SU-DHL-6 (cell line): Measurements from ENCODE around the gene PDIA2.

Experiments
- H2AFZ ChIP-seq: fragments of 200-600 bp; sonication (generic); 2 replicates; pipeline ENCODE4 v1.6.1; 2014; ENCODE audit warnings: low read depth, mild to moderate bottlenecking, moderate library complexity, mixed read lengths, antibody characterized with exemption, low read length; ENCODE audit not compliant: severe bottlenecking
- H3F3A ChIP-seq: fragments of 200-600 bp; shearing (Covaris generic); 2 replicates; pipeline ENCODE4 v1.6.0; 2016; ENCODE audit warnings: antibody characterized with exemption, mild to moderate bottlenecking; ENCODE audit not compliant: insufficient read depth
- H3K27ac ChIP-seq: fragments of 200-600 bp; sonication (generic); 2 replicates; pipeline ENCODE4 v1.5.1; 2016; ENCODE audit warnings: low read depth, mild to moderate bottlenecking, low read length, moderate library complexity, mixed read lengths
- H3K27me3 ChIP-seq: fragments of 200-600 bp; sonication (generic), shearing (Covaris generic); 2 replicates; pipeline ENCODE4 v1.6.0; 2014; ENCODE audit warnings: mild to moderate bottlenecking, low read length
- H3K36me3 ChIP-seq: fragments of 200-600 bp; sonication (generic); 2 replicates; pipeline ENCODE4 v1.6.1; 2014; ENCODE audit warnings: mild to moderate bottlenecking, low read length, mixed read lengths
- H3K4me2 ChIP-seq: fragments of 300-600, 200-600 bp; shearing (Covaris generic), sonication (generic); 2 replicates; pipeline ENCODE4 v1.6.0; 2014; ENCODE audit warnings: low read length, low read depth, mild to moderate bottlenecking; ENCODE audit not compliant: poor library complexity, severe bottlenecking
- H3K4me3 ChIP-seq: fragments of 200-600 bp; sonication (generic); 2 replicates; pipeline ENCODE4 v1.5.1; 2014; ENCODE audit warnings: antibody characterized with exemption, low read length, mild to moderate bottlenecking, mixed read lengths; ENCODE audit not compliant: insufficient read depth, poor library complexity, severe bottlenecking
- H3K79me2 ChIP-seq: fragments of 200-600 bp; sonication (generic); 2 replicates; pipeline ENCODE4 v1.6.1; 2014; ENCODE audit warnings: mild to moderate bottlenecking, low read length, moderate library complexity; ENCODE audit not compliant: insufficient read depth
- H3K9ac ChIP-seq: fragments of 200-600 bp; sonication (generic); 2 replicates; pipeline ENCODE4 v1.7.0; 2014; ENCODE audit warnings: mild to moderate bottlenecking, low read length
- H3K9me2 ChIP-seq: fragments of 200-600 bp; sonication (generic); replicated peaks from 2 replicates; pipeline ENCODE4 v1.6.1; 2014; ENCODE audit warnings: low read length; ENCODE audit not compliant: insufficient read depth
- H3K9me3 ChIP-seq: fragments of 200-600 bp; sonication (generic); 2 replicates; pipeline ENCODE4 v1.6.1; 2014; ENCODE audit warnings: low read length, mixed read lengths; ENCODE audit not compliant: insufficient read depth
- H4K20me1 ChIP-seq: fragments of 200-600 bp; sonication (generic); 2 replicates; pipeline ENCODE4 v1.6.1; 2014; ENCODE audit warnings: low read depth, mild to moderate bottlenecking, antibody characterized with exemption, low read length, moderate library complexity, mixed read lengths
- EZH2phosphoT487 ChIP-seq: fragments of 200-600 bp; sonication (generic), shearing (Covaris generic); conservative IDR thresholded peaks from 2 replicates; pipeline ENCODE4 v1.6.1; 2018; ENCODE audit warnings: mild to moderate bottlenecking, antibody characterized with exemption, low read length, moderate library complexity, mixed read lengths
- TF ChIP-seq, protein P1 (sequence below): fragments of 200-600 bp; sonication (generic); IDR thresholded peaks from one replicate; pipeline ENCODE4 v1.5.1; 2017; ENCODE audit warnings: antibody characterized with exemption, mild to moderate bottlenecking, low read length, moderate library complexity; ENCODE audit not compliant: insufficient read depth, poor library complexity, severe bottlenecking

The PDIA2 gene

DNA sequence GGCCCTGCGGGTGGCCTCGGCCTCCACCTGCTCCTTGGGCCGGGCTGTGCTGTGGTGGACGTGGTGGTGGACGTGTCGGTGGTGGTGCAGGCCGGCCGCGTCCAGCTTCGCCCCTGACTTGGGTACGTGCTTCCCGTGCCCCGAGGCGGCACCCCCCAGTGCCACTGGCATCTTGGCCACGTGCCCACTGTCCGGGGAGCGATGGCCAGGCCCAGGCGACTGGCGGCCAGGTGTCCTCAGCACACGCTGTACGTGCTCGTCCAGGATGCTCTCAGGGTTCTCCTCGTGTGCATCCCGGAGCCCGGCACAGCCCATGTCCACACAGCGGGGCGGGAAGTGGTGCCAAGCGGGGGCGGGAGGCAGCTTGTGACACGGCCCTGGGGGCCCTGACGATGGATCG is 14.9 kb downstream of the PDIA2 start:
- Histone ChIP-seq H3F3A (no peaks in the 10 kb centered on the region), H3K4me3 (no peak overlapping the region), H3K27me3 (no peaks in the 10 kb centered on the region), H3K9ac (no peak overlapping the region), H3K9me3 (no peaks in the 10 kb centered on the region), H3K79me2 (no peaks in the 10 kb centered on the region), H3K27ac (no peak overlapping the region), H3K9me2 (no peaks in the 10 kb centered on the region), H3K4me2 (no peak overlapping the region), H2AFZ (no peak overlapping the region), H3K36me3 (no peaks in the 10 kb centered on the region), H4K20me1 (no peaks in the 10 kb centered on the region)
- TF ChIP-seq, protein P1, sequence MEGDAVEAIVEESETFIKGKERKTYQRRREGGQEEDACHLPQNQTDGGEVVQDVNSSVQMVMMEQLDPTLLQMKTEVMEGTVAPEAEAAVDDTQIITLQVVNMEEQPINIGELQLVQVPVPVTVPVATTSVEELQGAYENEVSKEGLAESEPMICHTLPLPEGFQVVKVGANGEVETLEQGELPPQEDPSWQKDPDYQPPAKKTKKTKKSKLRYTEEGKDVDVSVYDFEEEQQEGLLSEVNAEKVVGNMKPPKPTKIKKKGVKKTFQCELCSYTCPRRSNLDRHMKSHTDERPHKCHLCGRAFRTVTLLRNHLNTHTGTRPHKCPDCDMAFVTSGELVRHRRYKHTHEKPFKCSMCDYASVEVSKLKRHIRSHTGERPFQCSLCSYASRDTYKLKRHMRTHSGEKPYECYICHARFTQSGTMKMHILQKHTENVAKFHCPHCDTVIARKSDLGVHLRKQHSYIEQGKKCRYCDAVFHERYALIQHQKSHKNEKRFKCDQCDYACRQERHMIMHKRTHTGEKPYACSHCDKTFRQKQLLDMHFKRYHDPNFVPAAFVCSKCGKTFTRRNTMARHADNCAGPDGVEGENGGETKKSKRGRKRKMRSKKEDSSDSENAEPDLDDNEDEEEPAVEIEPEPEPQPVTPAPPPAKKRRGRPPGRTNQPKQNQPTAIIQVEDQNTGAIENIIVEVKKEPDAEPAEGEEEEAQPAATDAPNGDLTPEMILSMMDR: no peak
- TF ChIP-seq EZH2phosphoT487: no peak

DNA sequence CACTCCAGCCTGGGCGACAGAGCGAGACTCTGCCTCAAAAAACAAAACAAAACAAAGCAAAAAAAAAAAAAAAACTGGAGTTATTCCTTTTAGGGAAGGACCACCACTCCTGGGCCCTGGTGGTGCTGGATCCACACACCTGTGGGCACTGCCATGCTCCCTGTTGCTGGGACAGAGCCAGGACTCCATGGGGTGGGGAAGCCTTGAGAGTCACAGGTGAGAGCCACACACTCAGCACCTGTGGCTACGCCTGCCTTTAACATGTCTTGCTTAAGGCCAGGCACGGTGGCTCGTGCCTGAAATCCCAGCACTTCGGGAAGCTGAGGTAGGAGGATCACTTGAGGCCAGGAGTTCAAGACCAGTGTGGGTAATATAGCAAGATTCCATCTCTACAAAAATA is 18.3 kb downstream of the PDIA2 start:
- Histone ChIP-seq H3K9ac (no peak overlapping the region), H3K27ac (no peak overlapping the region), H4K20me1 (no peaks in the 10 kb centered on the region), H3K4me3 (no peak overlapping the region), H2AFZ (no peak overlapping the region), H3K9me2 (no peaks in the 10 kb centered on the region), H3F3A (no peaks in the 10 kb centered on the region), H3K79me2 (no peaks in the 10 kb centered on the region), H3K9me3 (no peaks in the 10 kb centered on the region), H3K27me3 (no peaks in the 10 kb centered on the region), H3K4me2 (no peak overlapping the region), H3K36me3 (no peaks in the 10 kb centered on the region)
- TF ChIP-seq, protein P1: no peak
- no peak for TF ChIP-seq EZH2phosphoT487

DNA sequence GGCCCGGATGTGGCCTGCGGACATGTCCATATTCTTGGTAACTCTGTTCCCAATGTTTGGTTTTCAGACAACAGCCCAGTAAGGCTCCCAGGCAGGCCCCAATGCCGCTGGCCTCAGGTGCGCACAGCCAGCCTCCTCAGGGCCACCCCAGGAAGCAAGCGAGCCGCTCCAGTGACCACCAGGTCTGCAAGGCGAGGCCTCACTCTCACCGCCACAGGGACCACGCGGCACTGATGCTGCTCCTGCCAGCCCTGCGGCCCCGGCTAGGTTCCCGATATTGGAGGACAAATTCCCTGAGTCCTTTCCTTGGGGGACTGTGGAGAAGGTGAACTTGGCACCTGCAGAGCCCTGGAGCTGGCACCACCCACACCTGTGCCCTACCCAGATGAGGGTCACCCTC is 19.0 kb downstream of the PDIA2 start:
- Histone ChIP-seq H3K79me2 (no peaks in the 10 kb centered on the region), H3K36me3 (no peaks in the 10 kb centered on the region), H3K9me2 (no peaks in the 10 kb centered on the region), H3K27ac (no peak overlapping the region), H3K9ac (no peak overlapping the region), H3F3A (no peaks in the 10 kb centered on the region), H3K4me3 (no peak overlapping the region), H3K9me3 (no peaks in the 10 kb centered on the region), H2AFZ (no peak overlapping the region), H3K27me3 (no peaks in the 10 kb centered on the region), H4K20me1 (no peaks in the 10 kb centered on the region), H3K4me2 (no peak overlapping the region)
- TF ChIP-seq EZH2phosphoT487: no peak
- TF ChIP-seq, protein P1: no peak
